Measurements from ENCODE around the gene PARD3B. TPM values are rescaled to one million over a fixed set of nuclear protein-coding genes. Genes with fewer than 3 reads are reported as not detected.

PARD3B gene
- total RNA-seq, 1 experiment from 2014 or later: 3.9 TPM

GRCh38 chr2:205428811-205429210 lies 883.5 kb downstream of the PARD3B start:
- no peak for ATAC-seq
- DNase-seq: no peak
- ChIA-PET CTCF (no interaction called here), POLR2A (ENCODE audit: unreplicated experiment) (no interaction called here)
- Histone ChIP-seq H3F3A (ENCODE audit: low read length, unreplicated experiment) (no peaks in the 10 kb centered on the region), H3K36me3 (ENCODE audit: low read depth, low read length) (no peaks in the 10 kb centered on the region), H2AFZ (ENCODE audit: low read length) (no peak overlapping the region), H4K20me1 (ENCODE audit: low read length) (no peaks in the 10 kb centered on the region), H3K4me2 (ENCODE audit: low read length) (no peak overlapping the region), H3K79me2 (ENCODE audit: low read length) (no peaks in the 10 kb centered on the region), H3K27me3 (ENCODE audit: low read length) (no peaks in the 10 kb centered on the region), H3K4me1 (ENCODE audit: insufficient read depth, low read length) (0 out of 2 replicates have a peak, but pooled peaks cover 7% of the 10 kb centered on the region), H3K9ac (ENCODE audit: low read length) (no peak overlapping the region), H3K9me3 (ENCODE audit: low read length) (no peaks in the 10 kb centered on the region), H3K9me2 (replicated peaks; ENCODE audit: low read length) (no peaks in the 10 kb centered on the region), H3K4me3 (ENCODE audit: low read length) (no peak overlapping the region), H3K27ac (ENCODE audit: low read length) (no peak overlapping the region)
- intact Hi-C loops (cut with micrococcal nuclease): no loop called here
- no TSS peak for BruUV-seq (replicated peaks)
- TF ChIP-seq EZH2 (IDR thresholded peaks at IDR 0.05; ENCODE audit: low read length, unreplicated experiment) (no peak), EZH2phosphoT487 (IDR thresholded peaks at IDR 0.05; ENCODE audit: borderline replicate concordance, low read length) (no peak)
- TF ChIP-seq, protein P1, sequence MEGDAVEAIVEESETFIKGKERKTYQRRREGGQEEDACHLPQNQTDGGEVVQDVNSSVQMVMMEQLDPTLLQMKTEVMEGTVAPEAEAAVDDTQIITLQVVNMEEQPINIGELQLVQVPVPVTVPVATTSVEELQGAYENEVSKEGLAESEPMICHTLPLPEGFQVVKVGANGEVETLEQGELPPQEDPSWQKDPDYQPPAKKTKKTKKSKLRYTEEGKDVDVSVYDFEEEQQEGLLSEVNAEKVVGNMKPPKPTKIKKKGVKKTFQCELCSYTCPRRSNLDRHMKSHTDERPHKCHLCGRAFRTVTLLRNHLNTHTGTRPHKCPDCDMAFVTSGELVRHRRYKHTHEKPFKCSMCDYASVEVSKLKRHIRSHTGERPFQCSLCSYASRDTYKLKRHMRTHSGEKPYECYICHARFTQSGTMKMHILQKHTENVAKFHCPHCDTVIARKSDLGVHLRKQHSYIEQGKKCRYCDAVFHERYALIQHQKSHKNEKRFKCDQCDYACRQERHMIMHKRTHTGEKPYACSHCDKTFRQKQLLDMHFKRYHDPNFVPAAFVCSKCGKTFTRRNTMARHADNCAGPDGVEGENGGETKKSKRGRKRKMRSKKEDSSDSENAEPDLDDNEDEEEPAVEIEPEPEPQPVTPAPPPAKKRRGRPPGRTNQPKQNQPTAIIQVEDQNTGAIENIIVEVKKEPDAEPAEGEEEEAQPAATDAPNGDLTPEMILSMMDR (conservative IDR thresholded peaks at IDR 0.05; ENCODE audit: low read depth, low read length): no peak

GRCh38 chr2:205435970-205436369 lies 890.7 kb downstream of the PARD3B start:
- Histone ChIP-seq H4K20me1 (ENCODE audit: low read length) (no peaks in the 10 kb centered on the region), H3K27me3 (ENCODE audit: low read length) (no peaks in the 10 kb centered on the region), H3K9ac (ENCODE audit: low read length) (no peak overlapping the region), H3K4me1 (ENCODE audit: insufficient read depth, low read length) (peaks cover 3% of the 10 kb centered on the region; the same call in 1 of the 2 replicates), H3K9me3 (ENCODE audit: low read length) (no peaks in the 10 kb centered on the region), H3K79me2 (ENCODE audit: low read length) (no peaks in the 10 kb centered on the region), H3K4me3 (ENCODE audit: low read length) (no peak overlapping the region), H3K4me2 (ENCODE audit: low read length) (no peak overlapping the region), H3K36me3 (ENCODE audit: low read depth, low read length) (no peaks in the 10 kb centered on the region), H3K27ac (ENCODE audit: low read length) (no peak overlapping the region), H2AFZ (ENCODE audit: low read length) (no peak overlapping the region), H3F3A (ENCODE audit: low read length, unreplicated experiment) (no peaks in the 10 kb centered on the region), H3K9me2 (replicated peaks; ENCODE audit: low read length) (no peaks in the 10 kb centered on the region)
- intact Hi-C loops (cut with micrococcal nuclease): loop anchor here (2.0 to 5.0 kb wide), 2 partner anchors 67 to 241 kb away; no protein-coding TSS in a partner anchor
- DNase-seq (peak; percentile 84), ATAC-seq (peak; percentile 98)
- BruUV-seq (replicated peaks): no TSS peak
- POLR2A ChIA-PET (ENCODE audit: unreplicated experiment): no interaction called here
- TF ChIP-seq EZH2 (IDR thresholded peaks at IDR 0.05; ENCODE audit: low read length, unreplicated experiment): no peak
- TF ChIP-seq, protein P1 (conservative IDR thresholded peaks at IDR 0.05; ENCODE audit: low read depth, low read length): 0 out of 2 replicates have a peak, but pooled peaks have one; percentile 16
- CTCF ChIA-PET: no interaction called here

DNA sequence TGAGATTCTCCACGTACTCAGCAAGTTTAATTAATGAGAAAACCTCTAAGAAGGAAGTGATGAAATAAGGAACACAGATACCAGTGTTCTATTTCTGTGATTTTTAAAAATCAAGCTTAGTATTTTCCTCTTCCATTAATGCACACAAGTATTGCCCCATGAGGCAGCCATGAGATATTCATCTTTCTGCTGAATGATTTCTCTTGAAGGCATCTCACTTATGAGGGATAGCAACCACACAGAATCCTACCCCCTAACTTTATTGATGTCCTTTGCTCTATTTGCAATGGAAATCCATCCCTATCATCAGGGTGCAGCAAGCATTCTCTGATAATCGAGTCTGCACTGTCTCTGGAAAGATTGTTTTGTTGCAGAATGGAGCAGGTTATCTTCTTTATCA lies 893.0 kb downstream of the PARD3B start:
- POLR2A ChIA-PET (ENCODE audit: unreplicated experiment): no interaction called here
- Histone ChIP-seq H3K4me3 (ENCODE audit: low read length) (no peak overlapping the region), H2AFZ (ENCODE audit: low read length) (no peak overlapping the region), H3K9me3 (ENCODE audit: low read length) (no peaks in the 10 kb centered on the region), H3K9ac (ENCODE audit: low read length) (no peak overlapping the region), H3K4me1 (ENCODE audit: insufficient read depth, low read length) (peaks cover 3% of the 10 kb centered on the region; the same call in 1 of the 2 replicates), H3K79me2 (ENCODE audit: low read length) (no peaks in the 10 kb centered on the region), H3K36me3 (ENCODE audit: low read depth, low read length) (no peaks in the 10 kb centered on the region), H4K20me1 (ENCODE audit: low read length) (no peaks in the 10 kb centered on the region), H3K27me3 (ENCODE audit: low read length) (no peaks in the 10 kb centered on the region), H3K27ac (ENCODE audit: low read length) (no peak overlapping the region), H3K4me2 (ENCODE audit: low read length) (no peak overlapping the region), H3F3A (ENCODE audit: low read length, unreplicated experiment) (no peaks in the 10 kb centered on the region), H3K9me2 (replicated peaks; ENCODE audit: low read length) (no peaks in the 10 kb centered on the region)
- no TSS peak for BruUV-seq (replicated peaks)
- TF ChIP-seq EZH2phosphoT487 (IDR thresholded peaks at IDR 0.05; ENCODE audit: borderline replicate concordance, low read length) (no peak), EZH2 (IDR thresholded peaks at IDR 0.05; ENCODE audit: low read length, unreplicated experiment) (no peak)
- TF ChIP-seq, protein P1 (conservative IDR thresholded peaks at IDR 0.05; ENCODE audit: low read depth, low read length): no peak
- DNase-seq: no peak
- intact Hi-C loops (cut with micrococcal nuclease): loop anchor here (5.0 kb wide), 1 partner anchor 239 kb away; no protein-coding TSS in a partner anchor
- CTCF ChIA-PET: no interaction called here
- no peak for ATAC-seq

All from PC-3 (cell line).